ENCODE results near the gene PGRMC2.
"Not testable (repeated sequence)": the region's sequence is repeated elsewhere in the genome, so short reads cannot be mapped to it uniquely, and the experiment has no call there.

PGRMC2 gene

DNA sequence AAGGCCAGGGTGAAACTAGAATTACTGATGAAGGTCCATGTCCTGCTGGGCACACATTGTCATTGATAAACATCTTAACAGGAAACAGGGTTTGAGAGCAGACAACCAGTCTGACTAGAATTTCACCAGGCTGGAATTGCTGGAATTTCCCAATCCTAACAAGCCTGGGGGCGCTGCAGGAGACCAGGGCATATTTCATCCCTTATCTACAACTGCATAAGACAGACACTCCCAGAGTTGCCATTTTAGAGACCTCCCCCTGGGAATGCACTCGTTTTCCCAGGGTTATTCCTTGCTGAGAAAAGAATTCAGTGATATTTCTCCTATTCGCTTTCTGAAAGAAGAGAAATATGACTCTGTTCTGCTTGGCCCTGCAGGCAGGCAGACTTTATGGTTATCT, 22.1 kb downstream of the PGRMC2 start:
- not testable (repeated sequence) for DNase-seq

DNA sequence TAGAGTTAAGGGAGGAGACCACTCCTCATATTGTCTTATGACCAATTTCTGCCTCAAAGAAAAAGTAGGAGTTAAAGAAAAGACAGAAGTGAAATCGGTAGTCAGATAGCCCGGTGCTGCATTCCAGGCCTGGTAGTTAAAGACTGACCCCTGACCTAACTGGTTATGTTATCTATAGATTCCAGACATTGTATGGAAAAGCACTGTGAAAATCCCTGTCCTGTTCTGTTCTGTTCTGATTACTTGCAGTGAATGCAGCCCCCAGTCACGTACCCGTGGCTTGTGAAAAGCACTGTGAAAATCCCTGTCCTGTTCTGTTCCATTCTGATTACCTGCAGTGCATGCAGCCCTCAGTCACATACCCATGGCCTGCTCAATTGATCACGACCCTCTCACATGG, 27.7 kb downstream of the PGRMC2 start:
- DNase-seq: not testable (repeated sequence)

GRCh38 chr4:128258166-128258565, 29.4 kb downstream of the PGRMC2 start:
- not testable (repeated sequence) for DNase-seq

DNA sequence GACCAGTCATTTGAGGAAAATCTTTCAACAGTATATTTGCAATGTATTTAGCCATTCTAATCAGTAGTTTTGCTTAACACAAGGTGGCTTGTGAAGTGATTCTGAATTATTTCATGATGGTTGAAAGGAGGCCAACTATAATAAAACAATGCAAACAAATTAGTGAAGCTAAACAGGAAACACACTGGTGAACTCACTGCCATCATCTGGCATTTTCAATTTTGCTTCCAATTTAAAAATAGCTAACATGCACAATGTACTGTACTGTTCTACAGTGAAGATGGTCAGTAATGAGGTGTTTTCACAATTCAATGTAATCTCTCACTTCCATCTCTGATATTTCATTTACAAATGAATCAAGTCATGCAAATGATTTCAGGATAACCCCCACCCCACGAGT, 31.1 kb downstream of the PGRMC2 start:
- DNase-seq: no peak

DNA sequence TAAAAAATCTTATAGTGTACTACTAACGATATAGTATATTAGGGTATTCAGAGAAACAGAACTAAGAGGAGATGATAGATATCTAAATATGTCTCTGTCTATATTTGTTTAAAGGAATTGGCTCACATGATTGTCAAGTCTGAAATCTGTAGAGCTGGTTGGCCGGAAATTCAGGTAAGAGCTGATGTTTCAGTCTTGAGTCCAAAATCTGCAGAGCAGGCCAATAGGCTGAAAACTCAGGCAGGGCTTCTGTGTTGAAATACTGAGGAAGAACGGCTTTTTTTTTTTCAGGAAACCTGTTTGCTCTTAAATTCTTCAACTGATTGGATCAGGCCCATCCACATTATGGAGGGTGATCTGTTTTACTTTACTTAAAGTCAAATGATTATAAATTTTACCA, 31.7 kb downstream of the PGRMC2 start:
- no peak for DNase-seq

GRCh38 chr4:128249787-128250668, 37.6 kb downstream of the PGRMC2 start:
- DNase-seq: no peak

DNA sequence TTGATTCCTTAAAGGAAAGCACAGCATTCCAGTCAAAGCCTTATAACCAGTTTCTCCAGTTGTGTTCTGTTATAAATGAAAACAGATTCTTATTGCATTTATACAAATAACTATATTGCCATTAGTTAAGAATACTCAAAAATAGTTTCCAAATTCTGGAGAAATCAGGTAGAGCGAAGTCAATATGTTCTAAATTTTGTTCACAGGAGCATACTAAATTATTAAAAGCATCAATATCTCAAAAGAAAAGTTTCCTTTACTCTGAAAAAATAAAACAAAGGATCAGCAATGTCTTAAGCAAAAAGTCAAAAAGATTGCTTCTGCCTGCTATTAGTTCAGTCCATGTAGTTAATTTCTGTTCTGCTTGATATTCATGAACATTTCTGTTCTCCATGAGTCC, 39.7 kb downstream of the PGRMC2 start:
- no peak for DNase-seq

DNA sequence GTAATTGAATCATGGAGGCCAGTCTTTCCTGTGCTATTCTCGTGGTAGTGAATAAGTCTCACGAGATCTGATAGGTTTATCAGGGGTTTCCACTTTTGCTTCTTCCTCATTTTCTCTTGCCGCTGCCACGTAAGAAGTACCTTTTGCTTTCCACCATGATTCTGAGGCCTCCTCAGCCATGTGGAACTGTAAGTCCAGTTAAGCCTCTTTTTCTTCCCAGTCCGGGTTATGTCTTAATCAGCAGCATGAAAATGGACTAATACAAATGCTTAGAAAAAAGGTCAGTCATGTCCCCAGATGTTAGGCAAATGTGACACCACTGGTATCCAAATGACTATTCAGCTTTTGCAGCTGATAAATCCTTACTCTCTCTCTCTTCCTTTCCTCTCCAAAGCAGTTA, 42.2 kb downstream of the PGRMC2 start:
- DNase-seq: not testable (repeated sequence)

DNA sequence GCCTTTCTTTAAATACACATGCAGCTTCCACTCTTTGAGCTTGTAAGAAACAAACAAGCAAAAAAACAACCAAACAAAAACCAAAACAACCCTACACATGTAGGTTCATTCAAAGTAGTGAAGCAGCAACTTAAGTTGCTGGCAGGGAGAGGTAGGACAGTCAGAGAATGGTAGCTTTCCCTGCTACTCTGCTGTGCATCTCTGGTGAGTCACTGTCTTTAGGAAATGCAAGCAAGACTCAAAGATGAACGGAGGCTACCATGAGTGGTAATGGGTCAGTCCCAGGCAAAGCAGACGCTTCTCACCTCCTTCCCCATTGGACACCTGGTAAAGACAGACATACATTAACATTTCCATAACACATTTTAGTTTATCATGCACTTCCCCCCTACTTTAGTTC, 43.2 kb downstream of the PGRMC2 start:
- no peak for DNase-seq

DNA sequence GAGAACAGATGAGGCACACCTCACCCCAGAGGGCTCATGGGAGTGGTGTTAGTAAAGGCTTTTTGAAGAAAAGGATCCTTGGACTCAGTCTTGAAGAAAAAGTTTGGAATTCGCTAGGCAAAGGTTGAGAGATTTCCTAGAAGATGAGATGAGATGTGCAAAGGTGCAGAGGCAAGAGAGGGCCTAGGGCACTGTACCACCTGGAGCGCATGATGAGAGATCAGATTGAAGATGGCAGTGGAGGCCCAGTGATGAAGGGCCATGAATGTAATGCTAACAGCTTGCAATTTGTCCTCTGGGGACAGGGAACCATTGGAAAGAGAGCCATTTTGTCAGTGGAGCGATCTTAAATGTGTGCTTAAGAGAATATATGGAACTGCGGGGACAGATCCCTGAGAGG, 45.0 kb downstream of the PGRMC2 start:
- DNase-seq: no peak

DNA sequence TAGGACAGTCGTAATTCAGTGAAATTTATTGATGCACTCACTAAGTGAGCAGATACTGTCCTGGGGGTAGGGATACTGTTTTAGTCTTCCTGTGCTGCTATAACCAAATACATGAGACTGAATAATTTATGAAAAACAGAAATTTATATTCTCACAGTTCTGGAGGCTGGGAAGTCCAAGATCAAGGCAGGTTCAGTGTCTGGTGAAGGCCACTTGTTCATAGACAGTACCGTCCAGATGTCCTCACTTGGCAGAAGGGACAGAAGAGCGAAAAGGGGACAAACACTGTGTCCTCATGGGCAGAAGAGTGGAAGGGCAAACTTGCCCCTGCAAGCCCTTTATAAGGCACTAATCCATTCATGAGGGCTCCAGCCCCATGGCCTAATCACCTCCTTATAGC, 45.6 kb downstream of the PGRMC2 start:
- DNase-seq: no peak

GRCh38 chr4:128241425-128241913, 46.1 kb downstream of the PGRMC2 start:
- DNase-seq: peak; percentile 94

DNA sequence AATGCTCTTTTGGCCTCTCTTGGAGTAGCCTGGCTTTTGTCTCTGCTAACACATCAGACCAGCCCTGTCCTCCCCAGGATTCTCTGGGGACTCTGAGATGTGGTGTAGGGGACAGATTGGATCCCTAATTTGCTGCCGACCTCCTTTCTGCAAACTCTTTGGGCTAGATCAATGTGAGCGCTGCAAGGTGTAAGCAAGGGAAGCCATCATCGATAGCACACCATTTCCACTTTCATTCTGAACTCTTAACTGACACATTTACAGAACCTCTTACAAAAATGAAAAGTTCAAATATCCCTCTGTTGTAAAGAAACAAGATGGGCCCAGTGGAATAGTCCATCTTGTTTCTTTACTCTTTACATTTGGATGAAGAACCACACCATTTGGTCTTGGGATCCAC, 46.6 kb downstream of the PGRMC2 start:
- no peak for DNase-seq

DNA sequence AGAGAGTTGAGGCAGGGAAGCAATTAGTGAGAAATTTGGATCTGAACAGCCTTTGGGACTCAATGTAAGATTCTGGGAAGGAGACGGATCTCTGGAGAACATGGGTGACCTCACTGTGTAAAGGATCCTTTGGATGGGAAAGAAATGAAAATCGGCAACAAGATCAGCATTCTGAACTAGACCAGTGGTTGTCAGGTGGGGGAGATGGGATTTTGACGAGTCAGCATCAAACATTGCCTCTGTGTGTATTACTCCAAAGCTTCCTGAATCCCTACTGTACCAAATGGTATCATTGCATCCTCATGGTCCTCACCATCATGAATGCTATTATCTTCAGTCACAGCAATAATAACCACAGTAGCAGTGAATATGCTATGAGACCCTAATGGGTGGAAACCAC, 52.8 kb downstream of the PGRMC2 start:
- DNase-seq: no peak

DNA sequence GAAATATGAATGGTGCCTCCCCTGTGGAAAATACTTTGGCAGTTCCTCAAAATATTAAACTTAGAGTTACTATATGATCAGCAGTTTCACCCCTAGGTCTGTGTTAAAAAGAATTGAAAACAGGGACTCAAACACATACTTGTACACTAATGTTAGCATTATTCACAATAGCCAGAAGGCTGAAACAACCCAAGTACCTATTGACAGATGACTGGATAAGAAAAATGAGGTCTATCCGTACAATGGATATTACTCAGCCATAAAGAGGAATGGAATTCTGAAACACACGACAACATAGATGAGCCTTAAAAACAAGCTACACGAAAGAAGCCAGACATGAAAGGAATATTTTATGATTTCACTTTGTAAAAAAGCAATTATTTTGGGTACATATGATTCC, 54.9 kb downstream of the PGRMC2 start:
- DNase-seq: no peak

DNA sequence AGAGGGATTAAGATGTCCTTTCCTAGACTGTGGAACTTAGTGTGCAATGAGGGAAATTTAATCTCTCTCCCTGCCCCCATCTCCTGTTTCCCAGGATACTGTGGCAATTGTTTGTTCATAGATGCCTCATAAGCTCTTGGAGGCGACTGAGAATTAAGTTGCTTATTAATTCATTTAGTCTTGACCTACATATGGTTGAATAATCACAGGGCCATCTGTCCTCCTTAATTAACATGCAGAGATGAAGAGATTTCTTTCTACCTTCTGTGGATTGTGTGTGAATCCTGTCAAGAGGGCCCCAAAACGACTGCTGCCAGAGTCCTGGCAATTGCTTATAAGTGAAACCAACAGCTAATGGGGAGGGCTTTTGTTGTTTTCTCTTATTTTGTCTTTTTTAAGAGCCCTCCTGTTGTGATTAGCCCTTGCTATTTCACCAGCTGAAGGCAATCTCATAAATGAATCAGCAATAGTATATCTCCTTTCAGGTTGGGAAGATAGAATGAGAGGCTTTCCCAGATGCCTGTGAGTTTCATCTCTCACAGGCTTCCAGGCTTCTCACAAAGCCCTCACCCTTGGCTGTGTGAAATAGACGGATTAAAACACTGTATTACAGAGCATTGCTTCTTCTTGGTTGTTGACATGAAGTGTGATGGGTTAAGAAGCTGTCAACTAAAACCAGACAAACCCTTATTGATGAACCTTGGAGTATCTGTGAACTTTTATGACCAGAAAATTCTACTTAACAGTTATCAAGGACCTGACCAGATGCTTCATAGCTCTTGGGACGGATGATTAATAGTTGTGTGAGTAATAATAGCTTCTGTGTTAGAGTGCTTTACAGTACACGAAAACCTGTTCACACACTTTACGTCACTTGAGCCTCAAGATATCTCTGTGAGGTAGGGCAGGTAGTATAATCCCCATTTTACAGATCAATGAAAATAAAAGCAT, 58.5 kb downstream of the PGRMC2 start:
- no peak for DNase-seq

DNA sequence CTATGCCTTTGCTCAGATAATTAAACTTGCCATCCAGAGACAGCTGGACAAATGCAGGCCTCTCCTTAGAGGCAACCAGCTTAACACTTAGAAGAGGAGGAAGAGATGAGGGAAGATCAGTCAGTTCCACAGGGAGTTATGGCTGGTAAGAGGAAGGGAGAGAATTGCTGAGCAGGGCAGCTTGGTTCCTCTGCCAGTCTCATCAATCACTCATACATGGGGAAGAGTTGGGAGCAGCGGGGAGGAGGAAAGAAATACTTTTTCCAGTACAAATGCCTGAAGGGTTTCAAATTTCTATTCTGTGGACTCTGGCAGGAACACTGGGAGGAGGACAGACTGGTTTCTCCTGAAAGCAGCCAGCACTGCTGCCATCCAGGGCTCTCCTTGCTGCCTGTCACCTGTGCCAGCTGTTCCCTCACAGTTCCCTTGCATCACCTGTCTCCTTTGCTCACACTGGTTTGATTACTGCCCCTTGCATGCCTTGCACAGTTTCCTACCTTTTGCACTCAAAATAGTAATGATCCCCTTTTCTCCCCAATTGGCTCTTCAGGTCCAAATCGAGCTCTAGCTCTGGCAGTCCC, 59.5 kb downstream of the PGRMC2 start:
- no peak for DNase-seq

DNA sequence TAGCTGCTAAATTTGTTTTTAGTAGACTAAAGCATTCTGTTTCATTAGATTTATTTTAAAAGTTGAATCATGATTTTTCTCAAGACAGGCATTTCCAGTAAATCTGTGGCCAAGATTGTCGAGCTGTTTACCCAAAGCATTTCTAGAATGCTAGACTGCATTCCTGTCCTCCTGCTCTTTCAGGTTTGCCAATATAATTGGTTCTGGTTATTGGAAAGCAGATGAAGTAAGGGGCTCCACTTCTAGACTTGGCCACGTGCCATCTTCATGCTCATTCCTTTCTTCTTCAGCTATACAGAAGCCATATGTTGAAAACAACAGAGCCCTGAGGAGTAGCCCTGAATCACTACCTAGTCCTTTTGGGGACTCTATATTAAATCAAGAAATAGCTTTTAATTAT, 62.5 kb downstream of the PGRMC2 start:
- no peak for DNase-seq

DNA sequence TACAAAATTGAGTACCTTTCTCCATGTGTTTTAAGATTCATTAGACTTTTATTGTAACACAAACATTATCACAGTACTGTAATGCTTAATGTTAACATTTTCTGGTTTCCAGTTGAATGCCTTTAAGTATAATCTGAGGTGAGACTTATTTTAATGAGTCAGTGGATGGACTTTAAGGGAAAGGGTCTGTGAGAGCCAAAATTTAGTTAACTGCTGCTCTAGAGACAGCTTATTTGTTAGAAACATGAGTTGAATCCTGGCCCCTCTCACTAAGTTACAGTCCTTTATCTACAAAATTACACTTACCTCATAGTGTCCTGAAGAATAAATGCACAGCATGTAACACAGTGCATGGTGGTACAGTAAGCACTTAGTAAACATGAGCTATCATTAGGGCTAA, 66.0 kb downstream of the PGRMC2 start:
- no peak for DNase-seq

GRCh38 chr4:128220286-128221235, 67.1 kb downstream of the PGRMC2 start:
- no peak for DNase-seq
